Spleen (tissue), 7 donors: ENCODE data around the gene DPM3.
"Not testable (repeated sequence)": the region's sequence is repeated elsewhere in the genome, so short reads cannot be mapped to it uniquely, and the experiment has no call there.

Source experiments
- CTCF ChIP-seq, 11 experiments: fragments of 200-600 bp in 7 of 11; fragments of 450-650 bp in 4 of 11; sonication (generic) in 4 of 11; IDR thresholded peaks in 8 of 11; conservative IDR thresholded peaks in 3 of 11; 1 replicate in 7 of 11; 2 replicates in 4 of 11; pipeline versions ENCODE4 v1.4.0 to v1.8.0; 2016 to 2021; ENCODE audit warnings: antibody characterized with exemption in 11 of 11, inconsistent platforms in 4 of 11, mild to moderate bottlenecking in 1 of 11
- POLR2AphosphoS5 ChIP-seq, 3 donors: sonication (generic); formaldehyde crosslinking; IDR thresholded peaks; one replicate each; pipeline ENCODE4 v1.5.1; 2017; ENCODE audit warnings: antibody characterized with exemption in 3 of 3
- donor health status: DM: no; HTN: no; CAD: no; lungs with moderate emphysema.
- donor health status: DM: no; HTN: no; CAD: no.
- donor health status: DM: no; HTN: no; CAD: no.

DNA sequence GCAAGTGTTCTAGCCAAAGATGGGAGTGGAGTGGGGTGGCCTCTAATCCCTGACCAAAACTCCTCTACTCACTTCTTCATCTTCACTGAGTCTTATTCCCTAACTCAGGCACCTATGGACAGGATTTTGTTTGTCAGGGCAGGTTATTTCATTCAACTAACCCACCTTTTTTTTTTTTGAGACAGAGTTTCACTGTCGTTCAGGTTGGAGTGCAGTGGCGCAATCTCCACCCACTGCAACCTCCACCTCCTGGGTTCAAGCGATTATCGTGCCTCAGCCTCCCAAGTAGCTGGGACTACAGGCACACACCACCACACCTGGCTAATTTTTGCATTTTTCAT lies 27.7 kb upstream of the DPM3 start:
- TF ChIP-seq CTCF (IDR thresholded peaks at IDR 0.05 in 8 of 11, conservative IDR thresholded peaks at IDR 0.05 in 3 of 11) = peak in 3 of 11 experiments; percentile 12 to 50 (median 34)
- not testable (repeated sequence) for TF ChIP-seq POLR2AphosphoS5 (IDR thresholded peaks at IDR 0.05)
